HG02623 (cell line): ENCODE data around the gene GPR35.

Source experiments
- ATAC-seq: cut with Tn5 transposase; IDR thresholded peaks from one replicate; pipeline ENCODE4 v1.9.1; 2021; ENCODE audit warnings: moderate library complexity; ENCODE audit not compliant: unreplicated experiment

GPR35 gene

DNA sequence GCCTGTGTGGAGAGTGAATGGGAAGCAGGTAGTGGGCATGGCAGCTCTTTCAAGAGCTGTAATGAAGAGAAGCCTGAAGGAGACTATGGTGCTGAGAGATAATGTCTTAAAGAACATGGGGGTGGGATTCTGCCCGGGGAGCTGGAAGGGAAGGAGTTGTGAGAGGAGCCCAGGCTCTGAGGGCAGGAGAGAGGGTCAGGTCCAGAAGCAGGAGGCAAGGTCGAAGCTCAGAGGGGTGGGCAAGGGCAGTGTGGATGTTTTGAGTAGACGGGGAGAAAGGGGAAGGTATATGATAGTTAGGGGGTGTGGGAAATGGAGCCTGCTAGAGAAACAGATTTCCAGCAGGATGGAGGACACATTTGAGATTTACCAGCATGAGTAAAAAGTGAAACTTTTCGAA, 36.6 kb upstream of the GPR35 start:
- ATAC-seq, result no peak

DNA sequence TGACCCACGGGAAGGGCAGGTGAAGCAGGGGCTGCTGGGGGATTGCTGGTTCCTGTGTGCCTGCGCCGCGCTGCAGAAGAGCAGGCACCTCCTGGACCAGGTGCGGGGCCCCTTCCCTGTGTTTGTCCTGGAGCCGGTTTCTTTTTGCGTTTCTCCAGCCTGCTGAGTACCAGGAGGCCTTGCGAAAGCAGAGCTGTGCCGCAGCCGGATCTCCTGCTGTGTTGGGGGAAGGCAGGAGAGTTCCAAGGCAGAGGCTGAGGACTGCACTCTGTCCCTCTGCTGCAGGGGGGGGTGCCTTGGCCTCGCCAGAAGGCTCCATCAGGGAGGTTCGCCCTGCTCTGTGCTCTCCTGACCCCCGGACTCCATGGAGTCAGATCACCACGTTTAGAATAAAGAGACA, 35.9 kb upstream of the GPR35 start:
- ATAC-seq, result no peak

DNA sequence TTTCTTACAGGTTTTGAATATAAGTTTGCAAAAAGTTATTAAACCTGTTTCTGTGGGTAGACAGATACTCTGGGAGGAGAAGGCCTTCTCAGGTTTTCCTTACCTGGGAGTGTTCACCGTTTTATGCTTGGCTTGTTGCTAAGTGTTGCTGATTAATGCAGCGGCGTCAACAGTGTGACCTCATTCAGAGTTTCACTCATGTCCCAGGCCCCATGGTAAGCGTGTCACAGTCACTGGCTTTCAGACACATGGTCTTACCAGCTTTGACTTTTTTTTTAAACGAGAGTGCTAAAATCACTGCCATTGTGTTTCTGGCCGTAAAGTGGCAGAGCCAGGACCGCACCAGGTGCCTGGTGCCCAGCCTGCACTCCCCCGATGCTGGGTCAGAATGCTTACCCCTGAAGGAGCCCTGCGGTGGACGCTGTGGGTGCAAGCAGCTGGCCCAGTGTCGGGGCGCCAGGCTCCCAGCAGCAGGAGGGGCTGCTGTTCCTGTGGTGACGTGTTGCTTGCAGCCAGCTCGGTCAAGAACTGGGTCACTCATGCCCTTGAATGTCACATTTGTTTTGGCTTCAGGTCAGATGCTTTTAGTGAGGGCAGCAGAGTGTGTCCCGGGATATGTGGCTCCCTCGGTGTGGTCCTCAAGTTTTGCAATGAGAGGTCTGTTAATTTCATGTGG, 35.3 kb upstream of the GPR35 start:
- ATAC-seq, result no peak

DNA sequence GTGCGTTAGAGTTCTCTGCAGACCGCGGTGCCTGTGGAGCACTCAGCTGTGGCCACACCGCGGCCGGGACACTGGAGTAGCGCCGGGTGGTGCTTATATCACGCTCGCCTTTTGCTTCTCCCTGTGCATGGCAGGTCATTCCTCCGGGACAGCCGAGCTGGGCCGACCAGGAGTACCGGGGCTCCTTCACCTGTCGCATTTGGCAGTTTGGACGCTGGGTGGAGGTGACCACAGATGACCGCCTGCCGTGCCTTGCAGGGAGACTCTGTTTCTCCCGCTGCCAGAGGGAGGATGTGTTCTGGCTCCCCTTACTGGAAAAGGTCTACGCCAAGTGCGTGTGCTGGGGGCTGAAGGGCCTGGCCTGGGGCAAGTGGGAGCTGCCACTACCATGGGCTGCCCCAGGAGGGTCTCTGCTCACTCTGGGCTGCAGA, 34.6 kb upstream of the GPR35 start:
- ATAC-seq, result no peak

DNA sequence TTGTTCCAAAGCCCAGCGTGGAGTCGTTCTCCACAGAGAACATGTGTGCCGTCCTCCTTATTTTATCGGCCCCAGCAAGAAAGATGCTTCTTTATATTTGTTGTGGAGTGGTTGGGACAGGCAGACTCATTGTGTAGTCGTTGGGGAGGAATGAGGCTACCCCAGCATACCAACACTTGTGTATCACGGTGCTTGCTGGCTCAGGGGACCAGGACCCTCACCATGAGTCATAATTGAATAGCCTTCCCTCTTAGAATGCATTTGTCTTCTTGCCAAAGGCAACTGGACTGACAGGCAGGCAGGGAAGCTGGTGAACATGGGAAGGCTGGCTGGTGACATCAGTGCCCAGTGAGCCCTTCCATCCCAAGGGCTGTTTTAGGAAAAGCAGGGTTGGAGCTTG, 34.1 kb upstream of the GPR35 start:
- no peak for ATAC-seq

DNA sequence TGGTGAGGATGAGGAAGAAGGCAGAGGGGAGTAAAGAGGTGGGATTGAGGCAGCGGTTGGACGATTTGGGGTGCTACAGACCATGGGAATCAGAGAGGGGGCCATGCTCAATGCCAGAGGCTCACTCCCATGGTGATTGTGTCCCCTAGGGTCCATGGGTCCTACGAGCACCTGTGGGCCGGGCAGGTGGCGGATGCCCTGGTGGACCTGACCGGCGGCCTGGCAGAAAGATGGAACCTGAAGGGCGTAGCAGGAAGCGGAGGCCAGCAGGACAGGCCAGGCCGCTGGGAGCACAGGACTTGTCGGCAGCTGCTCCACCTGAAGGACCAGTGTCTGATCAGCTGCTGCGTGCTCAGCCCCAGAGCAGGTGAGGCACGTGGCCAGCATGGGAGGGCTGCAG, 33.5 kb upstream of the GPR35 start:
- ATAC-seq, result no peak

DNA sequence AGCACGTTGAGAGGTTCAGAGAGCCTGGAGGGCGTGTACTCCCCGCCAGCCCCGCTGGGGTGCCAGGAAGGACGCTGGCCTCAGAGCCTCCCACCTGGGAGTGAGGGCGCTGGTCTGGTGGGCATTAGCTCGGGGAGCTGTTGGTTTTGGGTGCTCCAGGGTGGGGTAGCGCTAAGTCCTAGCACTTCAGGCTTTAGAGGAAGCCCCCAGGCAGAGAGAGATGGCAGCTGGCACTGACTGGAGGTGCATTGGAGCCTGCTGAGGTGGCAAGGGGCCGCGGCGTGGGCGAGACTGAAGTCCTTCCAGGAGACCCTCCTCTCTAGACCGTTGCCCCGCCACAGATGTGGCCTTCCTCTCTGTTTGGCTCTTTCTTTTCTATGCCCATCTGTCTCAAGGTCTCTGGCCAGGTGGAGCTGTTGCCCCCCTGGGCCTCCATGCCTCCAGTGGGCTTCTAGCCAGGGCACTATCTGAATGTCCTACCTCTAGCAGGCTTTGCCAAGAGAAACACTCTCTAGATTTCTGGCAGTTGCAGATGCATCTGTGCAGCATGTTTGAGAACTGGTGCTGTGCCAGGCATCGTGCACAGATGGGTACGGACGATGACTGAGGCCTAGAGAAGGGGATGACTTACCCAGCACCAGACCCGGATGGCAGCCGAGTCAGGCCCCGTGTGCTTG, 32.1 kb upstream of the GPR35 start:
- no peak for ATAC-seq

DNA sequence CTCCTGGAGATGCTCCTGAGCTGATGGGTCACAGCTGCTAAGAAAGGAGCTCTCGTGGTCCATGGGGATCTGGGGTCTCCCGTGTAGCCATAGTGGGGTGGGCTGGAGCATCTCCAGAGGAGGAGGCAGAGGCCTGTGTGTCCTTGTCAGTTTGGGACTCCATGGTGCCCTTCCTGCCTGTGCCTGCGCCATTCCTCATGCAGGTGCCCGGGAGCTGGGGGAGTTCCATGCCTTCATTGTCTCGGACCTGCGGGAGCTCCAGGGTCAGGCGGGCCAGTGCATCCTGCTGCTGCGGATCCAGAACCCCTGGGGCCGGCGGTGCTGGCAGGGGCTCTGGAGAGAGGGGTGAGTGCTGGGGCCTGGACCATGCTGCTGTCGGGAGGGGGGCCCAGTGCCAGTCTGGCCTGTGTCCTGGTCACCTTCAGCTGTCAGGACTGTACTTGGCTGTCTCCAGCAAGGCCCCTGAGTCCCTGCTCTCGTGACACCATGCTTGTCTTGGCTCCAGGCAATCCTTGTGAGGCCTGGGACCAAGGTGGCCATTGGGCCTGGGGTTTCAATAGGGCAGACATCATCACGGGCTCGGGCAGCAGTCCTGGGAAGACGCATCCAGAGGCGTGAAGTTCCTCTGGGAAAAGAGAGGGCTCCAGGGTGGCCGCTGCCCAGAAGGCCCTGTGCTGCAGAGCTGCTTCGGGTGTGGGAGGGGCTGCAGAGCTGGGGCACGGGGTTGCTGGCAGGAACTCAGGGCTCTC, 31.4 kb upstream of the GPR35 start:
- no peak for ATAC-seq

DNA sequence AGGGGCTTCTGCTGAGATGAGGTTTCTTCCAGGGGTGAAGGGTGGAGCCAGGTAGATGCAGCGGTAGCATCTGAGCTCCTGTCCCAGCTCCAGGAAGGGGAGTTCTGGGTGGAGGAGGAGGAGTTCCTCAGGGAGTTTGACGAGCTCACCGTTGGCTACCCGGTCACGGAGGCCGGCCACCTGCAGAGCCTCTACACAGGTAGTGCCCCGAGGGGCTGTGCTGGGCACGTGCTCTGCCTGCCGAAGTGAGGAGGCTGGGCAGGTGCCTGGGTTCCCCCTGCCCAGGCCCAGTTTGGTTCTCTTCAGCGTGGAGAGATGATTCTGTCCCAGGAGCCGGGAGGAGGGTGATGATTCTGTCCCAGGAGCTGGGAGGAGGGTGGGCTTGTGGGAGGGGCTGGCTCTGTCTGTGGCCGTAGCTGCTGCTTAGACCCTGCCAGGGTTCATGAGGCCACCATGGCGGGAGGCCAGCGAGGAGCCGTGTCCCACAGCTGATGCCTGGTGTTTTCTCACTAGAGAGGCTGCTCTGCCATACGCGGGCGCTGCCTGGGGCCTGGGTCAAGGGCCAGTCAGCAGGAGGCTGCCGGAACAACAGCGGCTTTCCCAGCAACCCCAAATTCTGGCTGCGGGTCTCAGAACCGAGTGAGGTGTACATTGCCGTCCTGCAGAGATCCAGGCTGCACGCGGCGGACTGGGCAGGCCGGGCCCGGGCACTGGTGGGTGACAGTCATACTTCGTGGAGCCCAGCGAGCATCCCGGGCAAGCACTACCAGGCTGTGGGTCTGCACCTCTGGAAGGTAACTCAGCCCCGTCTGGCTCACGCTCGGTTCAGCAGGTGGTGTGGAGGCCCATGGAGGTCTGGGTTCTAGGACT, 30.5 kb upstream of the GPR35 start:
- no peak for ATAC-seq

DNA sequence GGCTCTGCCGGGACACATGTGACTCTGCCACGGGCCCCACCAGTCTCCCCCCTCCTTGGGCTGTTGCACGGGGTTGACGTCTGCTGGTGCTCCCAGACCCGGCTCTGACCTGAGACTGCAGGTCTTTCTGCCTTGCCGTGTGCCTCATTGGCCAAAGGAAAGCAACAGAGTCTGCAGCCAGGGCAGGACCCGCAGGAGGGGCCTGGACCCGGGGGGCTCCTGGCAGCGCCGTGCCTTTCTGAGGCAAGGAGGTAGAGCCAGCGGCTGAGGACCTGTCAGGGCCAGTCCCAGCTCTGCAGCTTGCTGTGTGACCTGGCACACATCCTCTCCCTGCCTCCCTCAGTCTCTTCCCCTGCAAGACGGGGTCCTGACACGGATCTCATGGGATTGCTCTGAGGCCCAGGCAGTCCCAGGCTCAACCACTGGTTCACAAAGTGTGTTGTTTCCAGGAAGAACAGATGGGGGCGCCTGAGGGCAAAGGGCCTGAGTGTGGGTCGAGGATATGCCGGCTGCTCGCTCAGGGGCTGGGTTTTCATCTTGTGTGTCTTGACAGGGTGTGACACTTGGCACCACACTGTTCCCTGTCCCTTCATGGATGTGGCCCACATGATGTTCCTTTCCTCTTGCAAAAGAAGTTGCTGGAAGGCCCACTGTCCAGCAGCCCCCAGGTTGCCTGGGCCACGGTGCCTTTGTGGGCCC, 29.8 kb upstream of the GPR35 start:
- no peak for ATAC-seq

DNA sequence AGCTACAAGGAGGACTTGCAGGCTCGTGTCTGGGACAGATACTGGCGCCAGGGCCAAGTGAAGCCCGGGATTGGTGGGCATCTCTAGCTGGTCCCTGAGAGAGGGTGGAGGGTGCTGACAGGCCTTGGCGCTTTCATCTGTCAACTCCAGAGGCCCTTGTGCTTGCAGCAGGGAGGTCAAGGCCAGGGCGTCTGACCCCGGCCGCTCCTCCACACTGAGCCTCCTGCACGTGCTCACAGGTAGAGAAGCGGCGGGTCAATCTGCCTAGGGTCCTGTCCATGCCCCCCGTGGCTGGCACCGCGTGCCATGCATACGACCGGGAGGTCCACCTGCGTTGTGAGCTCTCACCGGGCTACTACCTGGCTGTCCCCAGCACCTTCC, 29.2 kb upstream of the GPR35 start:
- no peak for ATAC-seq

DNA sequence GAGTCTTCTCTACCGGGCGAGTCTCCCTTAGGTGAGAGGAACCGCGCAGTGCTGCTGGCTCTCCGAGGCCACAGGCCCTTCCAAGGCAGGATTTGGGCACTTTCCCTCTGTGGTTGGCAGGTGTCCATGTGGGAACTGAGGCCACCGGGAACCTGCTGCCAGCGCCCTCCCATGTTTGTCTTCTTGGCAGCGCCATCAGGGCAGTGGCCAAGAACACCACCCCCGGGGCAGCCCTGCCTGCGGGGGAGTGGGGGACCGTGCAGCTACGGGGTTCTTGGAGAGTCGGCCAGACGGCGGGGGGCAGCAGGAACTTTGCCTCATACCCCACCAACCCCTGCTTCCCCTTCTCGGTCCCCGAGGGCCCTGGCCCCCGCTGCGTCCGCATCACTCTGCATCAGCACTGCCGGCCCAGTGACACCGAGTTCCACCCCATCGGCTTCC, 28.8 kb upstream of the GPR35 start:
- ATAC-seq, result no peak

DNA sequence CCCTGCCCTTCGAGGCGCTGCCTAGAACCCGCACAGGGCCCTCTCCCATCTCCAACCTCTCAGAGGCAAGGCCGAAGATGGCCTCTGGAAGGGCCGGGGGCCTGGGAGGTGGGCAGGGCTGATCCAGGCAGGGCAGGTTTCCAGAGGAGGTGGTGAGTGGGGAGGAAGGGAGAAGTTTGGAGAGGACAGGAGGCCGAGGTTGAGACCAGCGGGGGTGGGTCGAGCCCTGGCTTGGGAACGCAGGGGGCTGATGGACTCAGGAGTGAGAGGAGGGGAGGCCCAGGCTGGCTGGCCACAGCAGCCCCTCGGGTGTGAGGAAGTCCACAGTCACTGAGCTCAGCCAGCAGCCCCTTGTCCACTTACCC, 28.2 kb upstream of the GPR35 start:
- no peak for ATAC-seq

DNA sequence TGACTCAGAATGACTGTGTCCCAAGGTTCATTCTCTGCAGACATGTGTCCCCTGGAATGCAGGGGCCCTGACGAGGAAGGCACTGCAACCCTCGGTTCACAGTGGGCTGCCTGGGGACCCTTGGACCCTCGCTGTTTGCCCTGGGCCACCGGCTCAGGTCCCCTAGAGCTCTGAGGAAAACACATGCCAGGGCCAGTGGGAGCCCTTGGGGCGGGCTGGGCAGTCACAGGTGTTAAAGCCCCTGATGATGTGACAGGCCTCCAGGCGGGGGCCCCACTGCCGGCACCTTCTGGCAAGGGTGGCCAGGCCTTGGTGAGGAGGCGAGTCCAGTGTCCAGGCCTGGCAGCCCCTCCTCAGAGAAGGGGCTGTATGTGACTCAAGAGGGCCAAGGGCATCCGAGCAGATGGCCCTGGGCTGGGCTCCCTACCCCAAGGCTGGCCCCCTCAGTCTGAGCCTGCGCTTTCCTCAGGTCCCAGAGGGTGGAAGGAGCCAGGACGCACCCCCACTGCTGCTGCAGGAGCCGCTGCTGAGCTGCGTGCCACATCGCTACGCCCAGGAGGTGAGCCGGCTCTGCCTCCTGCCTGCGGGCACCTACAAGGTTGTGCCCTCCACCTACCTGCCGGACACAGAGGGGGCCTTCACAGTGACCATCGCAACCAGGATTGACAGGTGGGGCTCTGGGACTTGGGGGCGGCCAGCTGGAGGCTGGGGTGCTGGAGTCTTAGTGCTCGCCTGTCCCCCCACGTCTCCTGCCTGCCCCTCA, 27.7 kb upstream of the GPR35 start:
- ATAC-seq, result no peak

DNA sequence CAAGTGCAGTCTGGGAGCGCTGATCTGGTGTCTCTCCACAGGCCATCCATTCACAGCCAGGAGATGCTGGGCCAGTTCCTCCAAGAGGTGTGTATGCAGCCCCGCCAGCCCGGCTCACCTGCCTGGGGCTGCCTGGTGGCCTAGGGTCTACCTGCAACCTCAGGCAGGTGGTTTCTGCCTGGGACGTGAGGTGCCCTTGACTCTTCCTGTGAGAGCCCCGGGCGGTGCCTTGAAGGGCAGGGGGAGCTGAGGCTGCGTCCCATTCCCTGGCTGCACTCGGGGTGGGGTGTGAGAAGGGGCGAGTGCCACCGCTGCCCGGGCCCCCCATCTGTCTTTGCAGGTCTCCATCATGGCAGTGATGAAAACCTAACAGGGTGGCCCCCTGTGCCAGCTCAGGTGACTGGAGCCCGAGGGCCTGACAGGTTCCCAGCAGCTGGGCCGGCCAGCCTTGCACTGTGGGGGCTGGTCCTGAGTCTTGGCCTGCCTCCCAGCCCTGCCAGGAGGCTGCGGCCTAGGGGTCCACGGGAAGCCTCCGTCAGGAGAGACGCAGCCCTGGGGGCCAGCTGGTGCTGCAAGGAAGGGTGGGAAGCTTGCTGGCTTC, 26.9 kb upstream of the GPR35 start:
- ATAC-seq, result no peak

DNA sequence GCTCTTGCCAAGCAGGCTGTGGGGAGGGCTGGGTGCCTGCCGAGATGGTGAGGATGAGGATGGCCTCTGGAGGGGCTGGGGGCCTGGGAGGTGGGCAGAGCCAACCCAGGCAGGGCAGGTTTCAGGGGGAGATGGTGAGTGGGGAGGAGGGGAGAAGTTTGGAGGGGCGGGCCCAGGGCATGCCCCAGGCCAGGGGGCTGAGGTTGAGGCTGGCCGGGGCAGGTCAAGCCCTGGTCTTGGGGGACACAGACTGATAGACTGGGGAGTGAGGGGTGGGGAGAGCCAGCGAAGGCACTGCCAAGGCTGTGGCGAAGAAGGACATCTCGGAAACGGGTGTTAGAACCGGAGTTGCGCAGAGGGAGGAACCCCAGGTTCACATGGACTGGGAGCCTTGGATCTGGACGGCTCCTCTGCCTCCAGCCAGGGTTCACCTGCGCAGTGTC, 26.1 kb upstream of the GPR35 start:
- no peak for ATAC-seq

DNA sequence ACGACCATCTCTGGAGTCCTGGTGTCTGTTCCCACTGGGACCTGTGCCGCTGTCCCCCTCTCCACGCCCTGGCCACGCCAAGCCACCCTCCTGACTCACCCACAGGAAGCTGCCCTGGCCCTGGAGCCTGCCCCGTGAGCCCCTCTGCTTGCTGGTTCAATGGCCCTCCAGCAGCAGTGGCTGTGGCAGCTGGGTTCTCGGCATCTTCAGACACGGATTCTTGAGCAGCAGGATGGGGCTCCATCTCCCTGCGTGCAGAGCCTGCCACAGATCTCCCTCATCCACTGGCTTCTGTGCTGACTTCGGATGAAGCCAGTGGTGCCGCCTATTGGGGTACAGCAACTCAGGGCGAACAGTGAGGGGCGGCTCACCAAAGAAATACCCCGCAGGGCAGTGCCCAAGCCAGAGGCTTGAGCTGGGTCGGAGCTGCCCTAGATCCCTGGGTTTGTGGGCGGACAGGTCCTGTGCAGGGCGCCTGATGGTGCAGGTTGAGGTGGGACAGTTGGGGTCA, 24.8 kb upstream of the GPR35 start:
- ATAC-seq, result no peak

DNA sequence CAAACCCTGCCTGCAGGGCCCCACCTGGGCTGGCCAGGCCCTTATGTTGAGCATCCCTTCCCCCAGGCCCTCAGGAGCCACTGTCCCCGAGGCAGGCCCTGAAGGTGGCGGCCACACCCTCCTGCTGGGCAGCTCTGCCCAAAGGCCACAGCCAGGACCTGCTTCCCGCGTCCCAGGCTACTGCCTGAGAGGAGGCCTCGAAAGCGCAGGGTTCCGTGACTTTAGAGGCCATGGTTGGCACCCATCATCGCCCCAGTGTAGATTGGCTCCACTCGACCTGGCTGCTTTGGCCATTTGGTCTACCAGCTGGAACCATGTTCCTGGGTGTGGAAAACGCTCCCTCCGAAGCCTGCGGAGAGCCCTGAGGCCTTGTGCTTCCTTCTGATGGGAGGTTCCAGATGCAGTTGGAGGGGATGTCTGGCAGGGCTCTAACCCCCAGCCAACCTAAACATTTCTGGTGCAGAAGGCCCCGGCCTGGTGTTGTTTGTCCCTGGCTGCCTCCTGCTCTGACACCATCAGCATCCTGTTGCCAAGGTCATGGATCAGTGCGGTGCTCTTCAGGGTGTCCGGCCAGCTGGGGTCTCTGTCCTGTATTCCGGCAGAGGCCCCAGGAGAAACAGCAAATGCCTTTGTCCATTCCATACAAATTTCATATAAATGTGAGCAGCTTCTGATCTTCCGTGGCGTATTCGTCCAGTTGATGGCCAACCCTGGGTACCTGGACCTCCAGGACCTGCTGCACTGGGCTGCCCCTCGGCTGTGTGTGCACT, 24.0 kb upstream of the GPR35 start:
- no peak for ATAC-seq

DNA sequence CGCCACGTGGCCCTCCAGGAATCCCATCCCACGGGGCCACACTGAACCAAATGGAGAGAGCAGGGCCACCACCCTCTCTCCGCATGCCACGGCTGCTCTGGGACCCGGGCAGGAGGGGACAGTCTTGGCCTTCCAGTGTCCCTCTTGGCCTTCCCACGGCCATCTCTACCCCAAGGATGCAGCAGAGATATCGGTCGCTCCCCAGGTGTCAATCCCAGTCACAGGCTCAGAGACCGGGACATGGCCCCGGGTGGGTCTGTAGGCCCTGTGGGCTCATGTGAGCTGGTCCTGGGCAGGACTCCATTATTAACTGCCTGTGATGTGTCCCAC, 23.5 kb upstream of the GPR35 start:
- ATAC-seq, result no peak
